Stimulated activated CD4-positive, alpha-beta T cell treated with anti-CD3 and anti-CD28 coated beads, Interleukin-2, amount 100 ng/mL, for 48 hours (primary cell): ENCODE data around the gene RAB8B.
"Not testable (repeated sequence)": the region's sequence is repeated elsewhere in the genome, so short reads cannot be mapped to it uniquely, and the experiment has no call there.

Experiments used
- DNase-seq, 2 donors: peaks; one replicate each; pipeline ENCODE4 v3.0.0-alpha.2; 2020

The RAB8B gene

DNA sequence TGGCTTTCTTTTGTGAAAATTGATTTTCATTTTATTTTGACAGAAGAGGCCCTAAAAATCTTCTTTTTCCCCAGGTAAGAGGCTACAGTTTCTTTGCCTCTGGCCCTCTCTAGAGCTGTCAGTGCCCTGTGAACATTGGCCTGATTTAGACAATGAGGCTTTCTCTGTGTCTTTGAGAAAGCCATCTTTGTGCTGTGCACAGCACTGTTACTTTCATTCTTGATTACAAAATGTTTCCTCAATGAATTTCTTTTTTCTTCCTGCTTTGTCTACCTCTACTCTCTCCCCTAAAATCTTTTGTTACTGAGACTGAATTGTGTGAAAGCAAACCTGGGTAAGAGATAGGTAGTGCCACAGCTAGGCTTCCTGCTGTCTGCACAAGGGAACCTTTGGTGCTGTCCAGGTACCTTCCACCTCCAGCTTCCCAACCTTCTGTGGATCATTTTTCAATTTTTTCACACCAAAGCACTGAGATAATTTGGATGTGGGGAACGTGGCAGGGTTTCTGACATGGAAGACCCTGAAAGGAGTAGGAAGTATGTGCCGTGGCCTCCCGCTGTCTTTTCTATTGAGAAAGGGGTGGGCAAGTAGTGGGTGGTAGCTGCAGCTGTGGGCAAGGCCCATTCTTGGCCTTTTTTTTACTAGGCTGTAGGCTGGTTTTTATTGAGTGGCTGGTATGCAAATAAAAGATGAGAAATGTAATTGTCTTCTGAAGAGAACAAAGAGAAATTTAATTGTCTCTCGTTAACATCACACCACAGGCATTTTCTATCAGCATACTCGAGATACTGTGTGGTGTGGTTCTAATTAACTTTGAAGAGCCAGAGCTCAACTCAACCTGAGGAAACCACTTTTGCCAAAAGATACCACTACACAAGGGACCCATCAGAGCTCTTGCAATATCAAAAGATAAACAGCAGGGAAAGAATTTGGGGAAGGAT lies 21.0 kb downstream of the RAB8B start:
- no peak for DNase-seq

DNA sequence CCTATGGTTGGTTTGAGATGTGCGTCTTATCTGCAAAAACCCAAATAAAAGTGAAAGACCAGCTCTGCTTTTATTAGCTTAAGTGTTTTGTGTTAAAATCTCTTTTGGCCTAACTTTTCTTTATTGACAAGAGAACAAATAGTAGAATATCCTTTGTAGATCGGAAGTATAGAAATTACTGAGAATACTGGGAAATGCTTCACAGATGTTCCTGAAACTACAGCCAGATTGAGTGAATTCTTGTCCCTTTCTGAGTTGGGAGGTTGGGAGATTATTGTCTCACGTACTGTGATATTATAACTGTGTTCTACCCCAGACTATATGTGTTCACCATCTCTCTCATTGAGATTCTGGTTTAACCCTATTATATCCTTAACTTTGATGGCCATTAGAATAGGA lies 21.7 kb downstream of the RAB8B start:
- DNase-seq: no peak

DNA sequence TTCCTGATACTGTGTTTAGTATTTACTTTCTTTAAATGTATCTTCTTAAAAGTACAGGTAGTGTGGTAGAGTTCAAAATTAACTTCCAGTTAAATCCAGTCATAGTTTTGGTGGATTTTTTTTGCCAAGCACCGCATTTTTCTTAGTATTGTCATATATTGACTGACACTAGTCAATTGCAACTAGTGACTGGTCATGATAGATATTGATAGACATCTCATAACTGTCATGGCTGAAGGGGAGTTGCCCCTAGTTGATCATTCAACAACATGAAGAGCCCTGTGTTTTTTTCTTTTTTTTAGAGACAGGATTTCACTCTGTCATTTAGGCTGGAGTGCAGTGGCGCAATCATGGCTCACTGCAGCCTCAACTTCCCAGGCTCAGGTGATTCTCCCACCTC lies 22.1 kb downstream of the RAB8B start:
- no peak for DNase-seq

DNA sequence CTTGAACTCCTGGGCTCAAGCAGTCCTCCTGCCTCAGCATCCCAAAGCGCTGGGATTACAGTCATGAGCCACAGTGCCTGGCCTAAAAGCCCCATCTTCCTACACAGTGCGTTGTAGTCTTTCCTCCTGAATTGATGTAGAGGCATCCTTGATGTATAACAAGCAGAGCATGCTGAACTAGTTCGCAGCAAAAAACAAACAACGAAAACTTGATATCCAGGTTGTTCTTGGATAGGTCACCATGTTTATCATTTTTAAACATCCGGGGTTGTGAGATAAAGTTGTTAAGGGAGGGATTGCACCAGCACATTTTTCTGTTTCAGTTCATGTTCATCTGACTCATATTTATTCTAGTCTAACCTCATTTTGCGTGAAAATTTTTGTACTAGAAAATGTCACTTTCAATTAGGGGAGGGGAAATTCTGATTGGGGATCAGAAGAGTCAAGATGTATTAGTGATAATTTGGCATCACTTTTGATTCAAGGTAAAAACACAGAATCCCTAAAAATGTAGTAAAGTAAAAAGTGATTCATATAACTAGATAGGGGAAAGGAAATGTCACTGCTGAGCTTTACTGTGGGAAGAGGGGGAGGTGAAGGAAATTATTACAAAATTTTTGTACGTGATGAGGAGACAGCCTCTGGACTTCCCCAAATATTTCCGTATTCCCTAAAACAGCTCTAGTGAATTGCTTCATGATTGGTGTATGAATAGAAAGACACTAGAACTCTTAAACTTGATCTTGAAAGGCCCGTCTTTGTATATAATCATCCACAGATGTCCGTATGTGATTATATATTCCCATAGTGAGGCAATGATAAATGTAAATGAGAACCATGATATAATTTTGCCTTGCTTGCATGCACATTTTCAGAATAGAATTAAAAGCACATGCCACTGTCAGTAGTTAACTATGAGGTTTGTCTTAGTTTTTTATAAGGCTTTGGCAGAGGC lies 22.9 kb downstream of the RAB8B start:
- DNase-seq: no peak

DNA sequence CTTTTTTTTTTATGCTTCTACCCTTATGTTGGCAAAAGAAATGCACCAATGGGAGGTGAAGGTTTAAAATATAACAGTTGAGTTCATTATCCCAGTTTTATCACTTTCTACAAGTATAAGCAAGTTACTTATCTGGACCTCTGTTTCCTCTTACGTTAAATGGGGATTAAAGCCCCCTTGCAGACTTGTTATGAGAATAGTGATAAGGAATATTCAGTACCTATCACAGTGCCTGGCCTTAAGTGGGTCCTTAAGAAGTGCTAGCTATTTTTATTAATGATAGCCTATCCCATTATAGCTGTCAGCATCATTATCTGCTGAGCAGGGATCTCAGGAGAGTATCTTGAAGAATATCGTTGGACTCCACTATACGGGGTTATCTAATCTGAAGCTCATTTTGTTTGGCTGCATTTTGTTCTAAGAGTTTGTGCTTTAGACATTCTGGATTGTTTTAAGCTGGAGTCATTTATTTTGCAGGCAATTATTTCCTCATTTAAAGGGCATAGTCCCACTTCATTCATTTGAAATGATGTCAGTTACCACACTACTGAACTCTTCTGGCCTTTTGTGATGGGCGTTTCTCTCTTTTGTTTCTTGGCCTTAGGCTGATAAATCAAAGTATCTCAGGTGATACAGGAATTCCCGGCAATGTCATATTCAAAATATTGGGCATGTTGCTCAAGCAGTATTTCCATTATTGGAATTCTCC lies 28.8 kb downstream of the RAB8B start:
- DNase-seq: no peak

DNA sequence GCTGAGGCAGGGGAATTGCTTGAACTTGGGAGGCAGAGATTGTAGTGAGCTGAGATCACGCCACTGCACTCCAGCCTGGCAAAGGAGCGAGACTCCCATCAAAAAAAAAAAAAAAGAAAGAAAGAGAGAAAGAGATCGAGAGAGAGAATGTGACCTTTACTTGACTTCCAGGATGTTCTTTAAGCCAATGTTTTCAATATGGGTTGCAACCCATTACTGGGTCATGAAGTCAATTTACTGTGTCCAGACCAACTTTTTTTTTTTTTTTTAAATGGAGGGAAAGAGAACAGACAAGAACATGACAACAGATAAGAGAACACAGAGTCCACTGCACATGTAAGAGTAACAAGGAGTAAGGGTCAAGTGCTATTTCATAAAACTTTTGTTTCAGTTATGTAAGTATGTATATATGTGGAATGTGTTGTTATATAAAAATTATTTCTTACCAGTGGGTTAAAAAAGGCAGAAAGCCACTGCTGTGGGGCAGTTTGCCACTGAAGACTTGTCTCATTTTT lies 29.8 kb downstream of the RAB8B start:
- DNase-seq: no peak

DNA sequence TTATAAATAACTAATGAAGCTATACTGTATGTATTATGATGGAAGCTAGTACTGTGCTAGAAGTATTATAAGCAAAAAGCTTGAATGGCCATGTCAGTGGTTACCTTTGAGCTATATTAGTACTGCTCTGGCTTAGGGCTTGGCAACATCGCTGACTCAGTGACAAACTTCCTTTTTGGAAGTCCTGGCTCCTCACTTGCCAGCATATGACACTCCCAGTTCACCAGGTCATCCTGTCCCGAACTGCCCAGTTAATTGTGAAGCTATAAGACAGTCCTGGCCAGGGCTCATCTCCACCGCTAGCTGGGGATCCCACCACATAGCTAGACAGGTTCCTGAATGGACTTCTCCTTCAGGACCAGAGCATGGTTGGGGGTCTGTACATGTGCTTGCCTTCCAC lies 31.9 kb downstream of the RAB8B start:
- DNase-seq: no peak

DNA sequence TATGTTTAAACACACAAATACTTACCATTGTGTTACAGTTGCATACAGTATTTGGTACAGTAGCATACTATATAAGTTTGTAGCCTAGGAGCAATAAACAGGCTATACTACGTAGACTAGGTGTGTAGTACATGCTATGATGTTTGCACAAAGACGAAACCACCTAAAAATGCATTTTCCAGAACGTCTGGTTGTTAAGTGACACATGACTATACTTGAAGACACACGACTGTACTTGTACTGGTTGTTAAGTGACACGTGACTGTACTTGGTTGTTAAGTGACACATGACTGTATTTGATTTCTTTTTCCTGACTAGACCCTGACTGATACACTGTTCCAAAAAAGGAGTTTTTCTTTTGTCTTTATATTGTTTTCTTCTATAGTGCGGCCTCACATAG lies 34.1 kb downstream of the RAB8B start:
- DNase-seq: no peak

DNA sequence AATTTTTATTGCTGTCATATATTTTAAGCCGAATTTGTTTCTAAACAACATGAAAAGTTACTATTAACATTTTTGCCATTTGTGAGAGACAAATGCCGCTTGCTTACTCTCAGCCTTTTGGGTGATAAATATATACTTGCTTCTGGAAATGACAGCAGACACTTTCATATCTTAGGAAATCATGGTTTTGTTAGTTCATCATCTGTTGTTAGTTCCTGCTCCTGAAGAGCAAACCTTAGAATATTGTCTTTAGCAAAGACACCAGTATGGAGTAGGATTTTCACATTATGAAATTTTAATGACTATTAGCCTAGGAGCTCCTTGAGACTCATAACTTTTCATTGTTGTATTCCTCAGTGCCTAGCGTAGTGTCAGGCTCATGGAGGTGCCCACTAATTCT lies 36.0 kb downstream of the RAB8B start:
- no peak for DNase-seq

DNA sequence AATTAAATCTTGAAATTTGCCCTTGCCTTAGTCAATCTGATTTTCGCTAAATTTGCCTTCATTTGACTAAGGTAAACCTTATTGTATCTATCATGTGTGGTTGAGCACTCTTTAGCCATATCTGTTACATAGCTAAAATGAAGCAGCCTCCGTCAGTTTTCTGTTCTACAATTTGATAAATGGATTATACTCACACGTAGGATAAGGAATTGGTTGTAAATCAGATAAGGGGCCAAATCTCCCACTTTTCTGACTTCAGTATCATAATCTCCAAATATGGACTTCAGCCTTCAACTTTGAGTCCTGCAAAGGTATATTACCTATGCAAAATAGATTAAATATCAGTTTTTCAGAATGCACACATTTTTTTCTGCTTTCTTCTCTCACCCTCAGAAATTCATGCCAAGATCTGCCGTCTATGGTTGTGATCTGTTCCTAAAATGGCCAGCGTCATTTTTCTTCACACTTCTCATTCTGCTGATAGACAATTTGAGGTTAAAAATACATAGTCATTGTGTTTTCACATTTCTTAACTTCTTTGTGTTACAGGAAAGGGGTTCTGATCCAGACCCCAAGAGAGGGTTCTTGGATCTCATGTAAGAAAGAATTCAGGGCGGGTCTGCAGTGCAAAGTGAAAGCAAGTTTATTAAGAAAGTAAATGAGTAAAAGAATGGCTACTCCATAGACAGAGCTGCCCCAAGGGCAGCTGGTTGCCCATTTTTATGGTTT lies 36.9 kb downstream of the RAB8B start:
- no peak for DNase-seq

DNA sequence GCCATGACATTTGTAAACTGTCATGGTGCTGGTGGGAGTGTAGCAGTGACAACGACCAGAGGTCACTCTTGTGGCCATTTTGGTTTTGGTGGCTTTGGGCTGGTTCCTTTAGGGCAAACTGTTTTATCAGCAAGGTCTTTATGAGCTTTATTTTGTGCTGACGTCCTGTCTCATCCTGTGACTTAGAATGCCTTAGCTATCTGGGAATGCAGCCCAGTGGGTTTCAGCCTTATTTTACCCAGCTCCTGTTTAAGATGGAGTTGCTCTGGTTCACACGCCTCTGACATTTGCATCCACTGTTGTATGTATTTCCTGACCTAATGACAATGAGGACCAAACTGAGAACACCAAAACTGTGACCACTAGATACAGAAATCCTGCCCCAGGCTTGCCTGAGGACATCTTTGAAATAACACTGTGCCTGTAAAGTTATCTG lies 37.6 kb downstream of the RAB8B start:
- no peak for DNase-seq

DNA sequence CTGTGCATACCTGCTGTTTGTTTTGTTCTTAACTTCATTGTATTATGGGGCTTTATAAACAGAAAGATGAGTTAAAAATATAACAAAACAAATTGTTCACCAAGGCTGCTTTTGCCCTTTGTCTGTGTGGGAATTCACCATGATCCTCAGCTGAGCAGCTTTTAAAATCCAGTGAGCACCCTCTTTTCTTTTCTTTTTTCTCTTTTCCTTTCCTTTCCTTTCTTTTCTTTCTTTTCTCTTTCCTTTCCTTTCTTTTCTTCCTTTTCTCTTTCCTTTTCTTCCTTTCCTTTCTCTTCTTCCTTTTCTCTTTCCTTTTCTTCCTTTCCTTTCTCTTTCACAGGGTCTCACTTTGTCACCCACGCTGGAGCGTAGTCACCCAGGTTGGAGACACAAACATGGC lies 38.3 kb downstream of the RAB8B start:
- no peak for DNase-seq

DNA sequence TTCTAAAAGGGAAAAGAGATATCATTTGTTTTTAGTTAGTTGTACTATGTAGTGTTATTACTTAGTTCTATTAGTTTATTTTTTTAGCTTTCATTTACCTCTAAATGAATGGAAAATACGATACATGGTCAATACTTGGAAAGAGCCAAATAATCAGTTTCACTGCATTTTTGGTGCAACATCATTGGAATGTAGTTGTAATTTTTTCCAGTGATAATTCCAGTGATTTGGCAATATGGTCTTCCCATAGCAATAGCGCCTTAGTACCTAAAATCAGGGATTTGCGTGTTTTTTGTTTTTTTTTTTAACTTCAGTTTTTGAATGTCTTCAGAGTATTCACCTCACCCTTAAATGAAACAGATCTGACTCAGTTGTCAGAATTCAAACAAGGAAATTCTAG lies 41.8 kb downstream of the RAB8B start:
- DNase-seq: no peak

DNA sequence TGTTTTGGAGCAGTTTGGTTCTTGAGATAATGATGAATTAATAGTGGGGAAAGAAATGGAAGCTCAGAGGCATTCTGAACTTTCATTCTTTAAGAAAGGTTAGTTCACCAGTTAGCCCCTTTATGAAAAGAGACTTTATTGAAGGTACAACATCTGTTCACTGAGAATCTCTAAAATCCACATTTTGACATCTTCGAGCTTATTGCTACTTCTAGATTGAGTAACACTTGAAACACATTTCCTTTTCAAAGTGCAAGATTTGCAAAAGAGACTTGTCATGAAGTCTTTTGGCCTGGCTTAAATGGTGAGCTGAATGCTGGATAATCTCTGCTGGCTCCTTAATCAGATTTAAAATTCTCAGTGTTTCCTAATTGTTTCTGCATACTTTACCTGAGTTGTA lies 42.3 kb downstream of the RAB8B start:
- no peak for DNase-seq

DNA sequence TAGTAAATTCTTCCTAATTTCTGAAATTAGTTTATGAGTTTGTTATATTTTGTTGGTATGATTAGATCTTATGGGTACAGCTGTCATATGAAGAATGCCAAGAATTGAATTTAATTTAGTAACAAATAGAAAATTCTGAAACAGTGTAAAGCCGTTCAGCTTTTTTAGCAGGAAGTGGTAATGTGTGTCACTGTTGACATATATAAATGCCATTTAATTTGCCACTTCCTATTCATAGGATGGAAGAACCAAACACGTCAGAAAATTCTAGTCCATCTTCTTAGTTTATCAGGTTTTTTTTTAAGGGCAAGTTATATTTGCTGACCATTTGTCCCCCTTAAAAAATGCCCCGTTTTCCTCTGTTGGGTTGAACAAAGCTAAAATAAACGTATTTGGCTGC lies 43.0 kb downstream of the RAB8B start:
- no peak for DNase-seq

DNA sequence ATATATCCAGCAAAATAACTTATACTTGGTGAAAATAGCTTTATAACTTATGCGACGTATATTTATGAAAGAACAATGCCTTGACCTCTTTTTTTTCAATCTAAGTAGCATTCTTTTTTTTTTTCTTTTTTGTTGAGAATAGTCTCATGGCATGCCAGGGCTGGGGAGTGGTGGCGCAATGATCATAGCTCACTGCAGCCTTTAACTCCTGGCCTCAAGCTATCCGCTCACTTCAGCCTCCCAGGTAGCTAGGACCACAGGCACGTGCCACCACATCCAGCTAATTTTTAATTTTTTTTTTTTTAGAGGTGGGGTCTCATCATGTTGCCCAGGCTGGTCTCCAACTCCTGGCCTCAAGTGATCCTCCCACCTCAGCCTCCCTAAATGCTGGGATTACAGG lies 43.5 kb downstream of the RAB8B start:
- DNase-seq: no peak

DNA sequence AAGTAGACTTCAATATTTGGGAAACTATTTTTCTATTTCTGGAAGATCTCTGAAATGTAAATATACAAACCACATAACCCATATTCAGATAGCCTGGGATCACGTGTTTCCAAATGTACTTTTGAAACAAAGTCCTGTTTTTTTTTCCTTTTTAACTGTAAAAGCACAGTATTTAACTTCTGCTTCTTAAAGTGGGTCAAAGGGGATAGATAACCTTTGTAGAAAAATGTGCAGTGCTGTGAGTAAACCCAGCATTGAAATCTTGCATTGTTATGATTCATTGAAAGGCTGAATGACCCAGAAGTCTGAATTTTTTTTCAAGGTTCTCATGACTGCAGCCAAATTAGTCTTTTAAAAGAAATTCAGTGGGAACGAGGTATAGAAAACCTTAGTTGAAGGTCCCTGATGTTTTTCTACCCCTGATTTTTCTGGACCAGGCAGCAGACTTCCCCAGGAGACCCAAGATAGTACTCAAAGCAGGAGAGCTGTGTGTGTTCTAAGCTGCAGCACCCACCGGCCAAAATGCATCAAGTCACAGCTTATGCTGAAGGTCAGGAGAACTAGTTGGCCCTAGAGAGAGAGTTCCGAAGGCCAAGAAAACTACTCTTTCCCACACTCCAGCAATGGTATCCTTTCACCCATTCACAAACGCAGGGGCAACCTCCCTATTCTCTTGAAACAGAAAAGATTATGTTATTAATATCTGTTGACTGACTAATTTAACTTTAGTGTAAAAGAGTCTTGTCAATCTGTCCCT lies 44.4 kb downstream of the RAB8B start:
- DNase-seq: no peak

DNA sequence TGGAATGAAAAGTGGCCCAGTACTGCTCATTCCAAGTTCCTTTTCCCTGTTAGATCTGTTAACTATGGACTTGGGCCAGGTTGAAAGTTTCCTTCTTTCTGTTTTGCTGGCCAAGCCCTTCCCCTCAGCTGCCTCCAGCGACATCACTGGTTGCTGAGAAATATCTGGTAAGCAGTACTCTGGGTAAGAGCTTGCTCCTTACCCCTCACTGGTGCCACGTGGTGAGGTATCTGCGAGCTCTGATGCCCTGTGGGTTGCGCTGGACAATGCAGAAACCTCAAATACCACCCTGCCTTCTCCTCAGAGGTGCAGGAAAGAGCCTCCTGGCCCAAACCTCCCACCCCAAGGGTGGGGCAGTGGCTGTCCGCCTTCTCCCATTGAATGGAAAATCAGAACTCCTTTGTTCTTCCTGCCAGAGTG lies 45.1 kb downstream of the RAB8B start:
- DNase-seq: no peak

DNA sequence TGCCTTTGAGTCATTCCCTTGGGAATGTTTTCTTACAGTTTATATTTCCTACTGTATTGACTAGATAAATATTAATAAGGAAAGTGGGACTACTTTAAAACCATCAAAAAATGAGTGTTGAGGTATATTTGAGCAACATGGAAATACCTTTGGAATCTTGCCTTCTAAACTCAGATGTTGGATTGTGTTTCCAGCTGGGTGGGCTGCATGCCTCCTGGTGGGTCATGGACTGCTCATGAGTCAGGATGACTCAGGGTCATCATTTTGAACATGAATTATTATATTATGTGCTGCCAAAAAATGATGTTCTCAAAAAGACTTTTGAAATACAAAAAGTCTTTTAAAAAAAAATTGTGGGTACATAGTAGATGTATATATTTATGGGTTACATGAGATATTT lies 46.9 kb downstream of the RAB8B start:
- no peak for DNase-seq

DNA sequence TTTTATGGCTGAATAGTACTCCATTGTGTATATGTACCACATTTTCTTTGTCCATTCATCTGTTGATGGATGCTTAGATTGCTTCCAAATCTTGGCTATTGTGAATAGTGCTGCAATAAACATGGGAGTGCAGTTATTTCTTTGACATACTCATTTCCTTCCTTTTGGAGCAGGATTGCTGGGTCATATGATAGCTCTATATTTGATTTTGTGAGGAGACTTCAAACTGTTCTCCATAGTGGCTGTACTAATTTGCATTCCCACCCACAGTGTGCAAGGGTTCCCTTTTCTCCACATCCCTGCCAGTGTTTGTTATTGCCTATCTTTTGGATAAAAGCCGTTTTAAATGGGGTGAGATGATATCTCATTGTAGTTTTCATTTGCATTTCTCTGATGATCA lies 47.7 kb downstream of the RAB8B start:
- DNase-seq: not testable (repeated sequence)

DNA sequence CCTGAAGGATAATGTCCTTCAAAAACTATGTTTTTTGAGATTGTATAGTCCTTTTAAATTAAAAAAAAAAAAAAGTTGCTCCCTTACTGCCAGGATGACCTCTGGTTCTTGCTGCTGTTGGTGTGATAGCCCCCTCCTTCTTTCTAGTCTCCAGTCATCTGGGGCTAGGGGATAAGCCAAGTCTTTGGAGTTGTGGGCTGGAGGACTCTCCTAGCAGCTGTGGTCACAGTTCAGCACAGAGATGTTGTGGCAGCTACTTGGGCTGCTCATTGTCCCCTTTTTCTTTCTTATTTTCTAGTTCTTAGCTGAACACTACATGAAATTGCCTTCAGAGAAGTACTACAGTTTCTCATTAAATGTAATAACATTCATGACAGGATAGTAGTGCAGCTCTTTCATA lies 48.8 kb downstream of the RAB8B start:
- DNase-seq: no peak
